GM21526 (cell line): ENCODE data around the gene MRTFA.

Source experiments
- ATAC-seq: cut with Tn5 transposase; IDR thresholded peaks from one replicate; pipeline ENCODE4 v1.9.1; 2021; ENCODE audit warnings: moderate library complexity; ENCODE audit not compliant: unreplicated experiment, low FRiP score

Gene MRTFA

DNA sequence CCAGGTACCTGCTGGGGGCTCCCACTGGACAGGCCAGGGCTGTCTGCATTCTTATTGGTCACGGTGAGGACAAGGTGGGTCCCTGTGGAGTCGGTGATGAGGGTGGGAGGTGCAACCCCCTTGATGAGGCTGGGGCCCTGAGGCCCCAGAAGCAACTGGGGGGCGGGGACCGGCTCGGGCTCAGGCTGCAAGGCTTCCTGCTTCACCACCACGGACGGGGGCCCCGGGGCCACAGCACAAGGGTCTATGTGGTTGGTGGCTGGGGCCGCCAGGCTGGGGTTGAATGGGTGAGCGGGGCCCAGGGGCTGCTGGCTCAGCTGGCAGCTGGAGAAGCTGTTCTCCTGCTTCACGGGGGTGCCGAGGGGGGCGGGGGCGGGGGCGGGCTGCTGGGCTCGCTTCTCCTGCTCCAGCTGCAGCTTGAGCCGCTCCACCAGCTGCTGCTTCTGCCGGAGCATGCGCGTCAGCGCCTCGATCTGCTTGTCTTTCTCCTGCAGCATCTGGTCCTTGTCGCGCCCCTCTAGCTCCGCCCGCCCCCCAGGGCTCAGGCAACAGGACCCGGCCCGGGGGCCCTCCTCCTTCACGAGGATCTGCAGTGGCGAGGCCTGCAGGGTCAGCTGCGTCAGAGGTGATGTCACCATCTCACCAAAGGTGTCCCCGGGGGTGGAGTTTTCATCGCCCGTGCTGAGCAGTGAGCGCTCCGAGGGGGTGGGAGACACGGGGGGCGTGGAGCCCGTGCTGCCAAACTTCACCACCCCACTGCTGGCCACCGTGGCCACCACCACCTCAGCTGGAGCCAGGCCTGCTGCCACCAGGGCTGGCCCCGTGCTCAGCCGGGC lies 217.9 kb downstream of the MRTFA start:
- no peak for ATAC-seq

DNA sequence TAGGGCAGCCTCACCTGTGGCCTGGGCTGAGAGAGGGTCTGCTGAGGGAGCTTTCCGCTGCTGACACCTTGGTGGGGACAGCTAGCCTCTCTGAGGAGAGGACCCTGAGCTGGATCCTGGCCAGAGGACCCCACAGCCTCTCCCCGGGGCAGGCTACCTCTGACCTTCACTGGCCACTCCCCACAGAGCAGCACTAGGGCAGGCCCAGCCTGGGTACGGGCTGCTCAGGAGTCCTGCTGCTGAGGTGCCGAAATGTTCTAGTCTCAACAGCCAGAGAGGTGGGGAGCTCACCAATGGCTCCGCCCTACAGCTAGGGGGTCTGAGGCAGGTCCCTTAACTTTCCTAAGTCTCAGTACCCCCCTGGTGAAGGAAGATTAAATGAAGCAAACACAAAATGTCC lies 218.6 kb downstream of the MRTFA start:
- no peak for ATAC-seq

DNA sequence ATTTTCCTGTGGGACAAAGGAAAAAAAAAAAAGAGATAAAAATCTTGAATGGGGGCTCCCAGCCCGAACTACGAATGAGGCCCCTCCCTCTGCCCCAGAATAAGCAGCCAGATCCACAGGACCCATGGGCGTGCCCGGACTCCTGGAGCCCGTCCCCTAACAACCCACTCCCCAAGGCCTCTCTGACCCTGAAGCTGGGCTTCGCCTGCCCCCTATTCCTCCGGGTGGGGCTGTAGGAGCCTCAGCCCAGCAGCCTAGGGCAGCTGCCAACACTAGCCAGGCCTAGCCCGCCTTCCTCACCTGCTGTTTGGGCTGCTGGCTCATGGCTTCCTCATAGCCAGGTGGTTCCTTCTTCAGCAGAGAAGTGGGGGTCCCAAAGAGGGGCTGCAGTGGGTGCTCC lies 219.5 kb downstream of the MRTFA start:
- ATAC-seq, result no peak

DNA sequence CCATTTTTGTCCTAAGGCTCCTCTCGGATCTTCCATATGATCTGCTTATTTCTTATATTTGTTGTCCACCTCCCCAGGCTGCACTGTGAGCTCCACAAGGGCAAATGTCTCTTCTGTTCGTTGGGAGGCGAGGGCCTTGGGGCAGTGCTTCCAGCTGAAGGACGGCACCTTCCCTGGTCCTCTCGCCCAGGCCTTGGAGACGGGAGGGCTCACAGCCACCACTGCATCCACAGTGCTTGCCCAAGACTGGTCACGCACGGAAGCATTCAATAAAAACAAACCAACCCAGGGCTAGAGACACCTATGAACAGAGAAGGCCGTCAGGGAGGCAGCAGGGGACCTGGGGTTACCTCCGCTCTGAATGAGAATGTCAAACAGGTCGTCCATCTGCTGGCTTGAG lies 219.9 kb downstream of the MRTFA start:
- no peak for ATAC-seq

DNA sequence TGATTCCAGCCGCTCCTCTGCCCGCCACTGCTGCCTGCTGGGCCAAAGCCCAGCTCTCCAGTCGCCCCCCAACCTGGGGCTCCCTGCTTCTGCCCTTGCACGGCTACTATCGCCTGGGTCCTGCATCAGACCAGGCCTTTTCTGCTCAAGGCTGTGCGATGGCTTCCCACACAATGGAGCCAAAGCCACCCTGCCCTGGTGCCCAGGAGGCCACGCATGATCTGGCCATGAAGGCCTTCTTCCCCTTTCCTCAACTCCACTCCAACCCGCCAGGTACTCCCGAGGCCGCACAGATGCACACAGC lies 220.3 kb downstream of the MRTFA start:
- no peak for ATAC-seq

DNA sequence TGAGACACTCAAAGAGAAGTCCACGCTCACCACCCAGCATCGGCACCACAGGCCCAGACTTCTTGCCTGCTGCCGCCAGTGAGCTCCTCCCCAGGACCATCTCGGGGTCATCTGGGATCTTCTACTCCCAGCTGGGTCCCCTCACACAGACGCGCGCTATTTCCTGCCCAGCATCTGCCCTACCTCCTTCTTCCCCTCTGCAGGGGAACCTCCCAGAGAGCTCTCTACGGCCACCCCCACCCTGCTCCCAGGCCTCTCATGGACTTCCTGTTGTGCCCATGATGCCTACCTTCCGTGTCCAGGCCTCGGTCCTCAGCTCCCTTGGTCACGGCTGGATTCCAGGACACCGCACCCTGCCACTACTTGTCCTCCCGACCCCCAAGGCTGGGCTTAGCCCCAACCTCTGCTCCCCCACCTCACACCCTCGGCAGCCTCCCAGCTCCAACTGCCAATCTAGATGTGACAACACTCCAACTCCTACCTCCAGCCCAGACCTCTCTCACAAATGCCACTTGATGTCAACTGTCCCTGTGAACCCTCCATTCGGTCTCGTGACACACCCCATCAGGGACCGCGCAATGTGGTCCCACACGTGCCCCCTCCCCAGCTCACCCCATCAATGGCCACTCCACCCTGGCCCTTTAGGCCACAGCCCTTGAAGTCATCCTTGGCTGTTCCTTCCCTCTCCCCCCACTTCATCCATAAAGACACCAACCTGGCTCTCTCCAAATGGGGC lies 220.8 kb downstream of the MRTFA start:
- no peak for ATAC-seq

DNA sequence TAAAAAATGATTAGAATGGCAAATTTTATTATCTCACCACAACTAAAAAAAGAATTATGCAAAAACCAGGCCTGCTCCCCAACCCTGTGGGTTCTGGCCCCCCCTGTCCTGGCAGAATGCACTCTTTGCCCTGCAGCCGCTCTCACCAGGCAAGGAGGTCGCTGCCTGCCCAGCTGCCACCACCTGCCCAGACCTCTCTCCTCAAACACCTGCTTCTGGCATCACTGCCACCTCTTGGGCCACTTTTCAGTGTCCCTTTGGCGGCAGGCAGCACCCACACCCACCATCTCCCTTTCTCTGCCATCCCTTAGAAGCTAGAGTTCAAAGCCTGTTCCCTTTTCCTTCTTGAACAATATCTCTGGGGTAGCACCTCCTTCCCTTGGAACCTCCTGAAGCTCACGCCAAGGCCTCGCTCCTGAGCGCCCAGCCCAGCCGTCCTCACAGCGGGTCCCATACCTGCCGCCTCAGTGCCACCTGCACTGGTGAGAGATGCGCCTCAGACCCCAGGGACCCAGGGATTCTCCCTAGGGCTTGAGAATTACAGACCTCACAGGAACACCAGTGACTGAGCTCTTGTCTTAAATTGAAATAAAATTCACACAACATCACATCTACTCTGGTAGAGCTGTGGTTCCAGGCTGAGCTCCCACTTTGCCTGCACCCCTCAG lies 221.5 kb downstream of the MRTFA start:
- ATAC-seq, result no peak

DNA sequence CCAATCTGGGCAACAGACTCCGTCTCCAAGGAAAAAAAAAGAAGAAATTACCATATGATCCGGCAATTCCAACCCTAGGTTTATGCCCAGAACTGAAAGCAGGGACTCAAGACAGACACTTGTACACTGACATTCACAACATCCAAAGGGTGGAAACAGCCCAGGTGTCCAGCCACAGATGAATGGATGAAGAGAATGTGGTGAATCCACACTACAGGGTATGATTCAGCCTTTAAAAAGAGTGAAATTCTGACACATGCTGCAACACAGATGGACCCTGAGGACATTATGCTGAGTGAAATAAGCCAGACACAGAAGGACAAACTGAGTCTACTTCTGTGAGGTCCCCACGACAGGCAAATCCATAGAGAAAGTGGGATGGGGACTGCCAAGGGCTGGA lies 222.2 kb downstream of the MRTFA start:
- ATAC-seq, result no peak

DNA sequence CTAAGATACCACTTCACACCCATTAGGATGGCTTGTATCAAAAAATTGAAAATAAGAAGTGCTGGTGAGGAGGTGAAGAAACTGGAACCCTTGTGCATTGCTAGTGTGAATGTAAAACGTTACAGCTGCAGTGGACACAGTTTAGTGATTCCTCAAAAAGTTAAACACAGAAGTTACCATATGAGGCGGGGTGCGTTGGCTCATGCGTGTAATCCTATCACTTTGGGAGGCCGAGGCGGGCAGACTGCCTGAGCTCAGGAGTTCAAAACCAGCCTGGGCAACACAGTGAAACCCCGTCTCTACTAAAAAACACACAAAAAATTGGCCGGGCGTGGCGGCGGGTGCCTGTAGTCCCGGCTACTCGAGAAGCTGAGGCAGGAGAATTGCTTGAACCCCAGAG lies 222.6 kb downstream of the MRTFA start:
- no peak for ATAC-seq

DNA sequence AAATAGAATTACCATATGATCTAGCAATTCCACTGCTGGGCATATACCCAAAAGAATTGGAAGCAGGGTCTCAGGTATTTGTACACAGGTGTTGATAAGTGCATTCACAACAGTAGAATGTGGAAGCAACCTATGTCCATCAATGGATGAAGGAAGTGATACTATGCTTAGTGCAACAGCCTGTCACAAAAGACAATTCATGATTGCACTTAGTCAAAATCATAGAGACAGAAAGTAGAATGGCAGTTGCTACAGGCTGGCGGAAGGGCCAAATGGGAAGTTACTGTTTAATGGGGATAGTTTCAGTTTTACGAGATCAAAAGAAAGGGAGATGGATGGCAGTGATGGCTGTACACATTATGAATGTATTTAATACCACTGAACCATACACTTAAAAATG lies 224.1 kb downstream of the MRTFA start:
- no peak for ATAC-seq

DNA sequence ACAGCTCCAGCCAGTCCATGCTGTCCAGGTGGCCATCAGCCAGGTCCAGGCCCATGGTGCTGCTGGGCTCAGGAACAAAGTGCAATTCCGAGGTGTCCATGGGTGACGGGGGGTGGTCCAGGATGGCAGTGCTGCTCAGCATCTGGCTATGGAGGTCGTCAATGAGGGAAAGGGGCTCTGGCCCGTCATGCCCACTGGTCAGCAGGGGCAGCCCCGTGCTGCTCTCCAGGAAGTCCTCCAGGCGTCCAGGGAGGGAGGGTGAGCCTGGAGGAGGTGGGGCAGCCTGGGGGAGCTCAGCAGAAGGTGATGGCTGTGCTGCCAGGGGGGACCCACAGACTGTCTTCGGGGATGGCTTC lies 225.0 kb downstream of the MRTFA start:
- ATAC-seq, result no peak

DNA sequence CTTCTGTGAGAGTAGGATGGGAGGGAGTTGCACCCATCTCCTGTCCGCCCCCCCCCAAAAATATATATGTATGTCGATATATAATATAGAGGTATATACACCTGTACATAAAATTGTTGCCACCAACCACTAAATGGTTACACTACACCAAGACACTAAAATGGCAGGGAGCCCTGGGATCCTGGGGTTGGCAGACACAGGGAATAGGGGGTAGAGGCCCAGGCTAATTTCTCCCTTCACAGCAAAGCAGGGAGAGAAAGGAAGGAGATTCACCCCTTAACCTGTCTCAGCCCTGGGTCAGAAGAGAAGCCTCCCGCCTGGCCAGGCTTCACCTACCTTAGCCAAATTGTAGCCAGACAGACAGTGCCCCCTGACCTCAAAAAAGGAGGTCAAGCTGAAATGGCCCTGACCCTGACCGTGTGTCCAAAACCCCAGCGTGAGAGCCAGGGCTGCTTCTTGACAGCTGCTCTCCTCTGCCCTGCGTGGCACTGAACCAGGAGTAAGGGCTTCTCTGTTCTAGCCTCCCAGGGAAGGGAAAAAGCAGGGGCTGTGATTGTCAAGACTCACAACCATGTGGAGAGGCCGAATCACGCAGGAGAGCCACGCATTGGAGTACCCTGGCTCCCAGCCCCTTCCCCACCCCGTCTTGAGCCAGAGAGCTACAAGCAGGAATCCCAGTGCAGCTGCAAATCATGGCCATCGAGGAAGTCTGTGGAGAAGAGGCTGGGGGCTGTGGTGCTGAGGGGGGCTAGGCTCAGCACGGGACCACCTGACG lies 225.6 kb downstream of the MRTFA start:
- ATAC-seq, result no peak

DNA sequence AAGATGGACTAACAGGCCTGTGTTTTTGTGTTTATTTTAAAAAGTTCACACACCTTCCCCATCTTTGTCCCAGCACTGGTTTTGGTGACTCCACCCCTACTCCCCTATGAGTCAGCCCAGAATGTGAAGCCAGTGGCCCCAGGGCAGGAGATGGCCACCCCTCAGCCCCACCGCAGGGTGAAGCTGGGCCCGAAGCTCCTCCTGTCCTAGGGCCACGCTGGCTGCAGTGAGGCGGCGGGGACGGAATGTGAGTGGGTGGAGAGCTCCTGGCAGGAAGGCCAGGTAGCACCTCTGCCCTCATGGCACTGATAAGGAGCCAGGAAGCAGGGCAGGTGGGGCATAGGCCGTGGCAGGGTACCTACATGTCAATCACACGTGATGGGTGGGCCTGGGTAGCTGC lies 226.2 kb downstream of the MRTFA start:
- ATAC-seq, result no peak

DNA sequence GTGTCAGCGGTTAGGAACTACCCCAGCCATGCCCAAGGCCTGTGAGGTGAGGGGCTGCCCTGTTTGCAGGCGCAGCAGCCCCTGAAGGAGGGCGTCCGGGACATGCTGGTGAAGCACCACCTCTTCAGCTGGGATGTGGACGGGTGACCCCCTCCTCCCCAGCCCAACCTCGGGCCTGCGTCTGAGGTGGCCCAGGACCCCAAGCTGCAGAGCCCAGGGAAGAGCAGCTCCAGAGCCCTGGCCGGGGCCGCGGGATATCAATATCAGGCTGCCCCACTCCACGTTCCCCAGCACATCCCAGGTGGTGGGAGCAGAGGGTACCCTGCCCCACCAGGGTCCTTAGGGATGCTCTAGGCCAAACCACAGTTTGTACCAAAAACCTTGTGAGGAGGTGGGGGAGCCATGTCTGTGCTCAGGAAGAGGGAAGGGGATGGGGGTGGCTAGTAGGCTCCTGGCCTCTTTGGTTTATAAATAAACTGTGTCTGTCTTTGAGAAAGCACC lies 226.9 kb downstream of the MRTFA start:
- no peak for ATAC-seq

DNA sequence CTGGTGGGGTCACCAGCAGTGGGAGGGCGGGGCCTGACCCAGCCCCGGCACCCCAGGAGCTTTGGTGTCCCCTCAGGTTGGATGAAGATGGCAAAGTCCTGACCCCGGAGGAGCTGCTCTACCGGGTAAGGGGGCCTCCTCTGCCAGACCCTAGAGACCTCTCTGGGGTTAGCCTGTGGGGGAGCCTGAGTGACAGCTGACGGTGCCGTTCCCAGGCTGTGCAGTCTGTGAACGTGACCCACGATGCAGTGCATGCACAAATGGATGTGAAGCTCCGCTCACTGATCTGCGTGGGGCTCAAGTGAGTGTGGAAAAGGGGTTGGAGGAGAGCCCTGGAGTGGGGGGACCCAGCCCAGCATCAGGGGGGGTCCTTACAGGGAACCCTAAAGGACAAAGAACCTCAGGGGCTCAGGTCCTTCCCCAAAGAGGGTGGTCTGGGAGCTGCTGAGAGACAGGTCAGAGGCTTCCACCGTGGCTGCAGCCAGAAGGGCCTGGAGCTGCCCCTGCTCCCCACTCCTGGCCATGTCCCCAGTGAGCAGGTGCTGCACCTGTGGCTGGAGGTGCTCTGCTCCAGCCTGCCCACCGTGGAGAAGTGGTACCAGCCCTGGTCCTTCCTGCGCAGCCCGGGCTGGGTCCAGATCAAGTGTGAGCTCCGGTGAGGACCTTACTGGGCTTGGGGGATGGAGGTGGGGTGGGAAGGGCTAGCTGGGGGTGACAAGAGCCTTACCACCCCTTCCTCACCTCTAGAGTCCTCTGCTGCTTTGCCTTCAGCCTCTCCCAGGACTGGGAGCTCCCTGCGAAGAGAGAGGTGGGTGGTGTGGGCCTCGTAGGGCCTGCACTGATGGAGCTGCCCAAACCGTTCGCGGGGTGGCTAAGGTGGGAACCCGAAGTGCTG lies 227.6 kb downstream of the MRTFA start:
- no peak for ATAC-seq

DNA sequence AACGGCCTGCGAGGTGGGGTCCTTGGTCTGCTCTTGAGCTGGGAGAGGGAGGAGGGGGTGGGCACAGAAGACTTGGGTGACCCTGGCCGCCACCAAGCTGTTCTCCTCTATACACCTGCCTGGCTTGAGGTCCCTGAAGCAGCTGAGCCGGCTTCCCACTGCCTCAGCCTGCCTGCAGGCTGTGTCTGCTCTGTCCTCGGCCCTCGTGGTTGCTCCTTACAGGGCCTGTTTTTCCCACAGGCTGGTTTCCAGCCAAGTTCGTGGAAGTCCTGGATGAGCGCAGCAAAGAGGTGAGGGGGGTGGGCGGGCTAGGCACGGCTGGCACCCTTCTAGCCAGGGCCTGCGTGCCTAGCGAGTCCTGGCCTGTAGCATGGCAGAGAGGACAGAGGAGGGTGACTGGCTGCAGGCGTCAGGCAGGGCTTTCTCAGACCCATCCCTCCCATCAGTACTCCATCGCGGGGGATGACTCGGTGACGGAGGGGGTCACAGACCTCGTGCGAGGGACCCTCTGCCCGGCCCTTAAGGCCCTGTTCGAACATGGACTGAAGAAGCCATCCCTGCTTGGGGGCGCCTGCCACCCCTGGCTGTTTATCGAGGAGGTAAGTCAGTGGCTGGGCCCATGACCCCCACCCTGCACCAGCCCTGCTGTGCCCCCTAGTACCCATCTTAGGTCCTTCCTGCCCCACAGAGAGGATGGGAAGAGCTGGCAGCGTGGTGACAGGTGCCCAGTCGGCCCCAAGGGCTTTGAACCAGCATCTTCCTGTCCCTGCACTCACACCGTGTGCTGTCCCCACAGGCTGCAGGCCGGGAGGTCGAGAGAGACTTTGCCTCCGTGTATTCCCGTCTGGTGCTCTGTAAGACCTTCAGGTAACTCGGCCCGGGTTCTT lies 228.4 kb downstream of the MRTFA start:
- ATAC-seq, result no peak

DNA sequence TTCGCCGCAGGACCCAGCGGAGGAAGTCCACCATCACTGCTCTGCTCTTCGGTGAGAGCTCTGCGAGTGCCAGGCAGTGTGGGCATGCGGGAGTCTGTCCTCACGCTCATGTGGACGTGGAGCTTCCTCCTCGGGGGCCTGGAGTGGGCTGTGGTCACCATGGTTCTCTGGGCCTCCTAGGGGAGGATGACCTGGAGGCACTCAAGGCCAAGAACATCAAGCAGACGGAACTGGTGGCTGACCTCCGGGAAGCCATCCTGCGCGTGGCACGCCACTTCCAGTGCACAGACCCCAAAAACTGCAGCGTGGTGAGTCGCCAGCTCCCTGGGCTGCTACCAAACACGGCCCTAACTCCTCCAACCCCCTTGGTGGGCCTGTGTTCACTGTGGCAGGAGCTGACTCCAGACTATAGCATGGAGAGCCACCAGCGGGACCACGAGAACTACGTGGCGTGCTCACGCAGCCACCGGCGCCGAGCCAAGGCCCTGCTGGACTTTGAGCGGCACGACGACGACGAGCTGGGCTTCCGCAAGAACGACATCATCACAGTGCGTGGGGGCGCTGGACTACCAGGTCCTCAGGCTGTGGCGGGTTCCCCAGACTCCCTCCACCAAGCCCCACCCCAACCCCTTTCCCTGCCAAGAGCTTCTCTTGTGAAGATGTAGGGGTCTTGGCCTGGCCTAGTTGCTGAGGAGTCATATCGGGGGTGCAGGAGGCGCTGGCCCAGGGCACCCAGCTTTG lies 229.3 kb downstream of the MRTFA start:
- ATAC-seq, result no peak
